Caco-2 (cell line): ENCODE results near the gene HNF1B. TPM values are rescaled to one million over a fixed set of nuclear protein-coding genes. Genes with fewer than 3 reads are reported as not detected.

ENCODE experiments used
- BruUV-seq: library from RNA; stranded (reverse); fragments of 400-500 nt; replicated peaks from 2 replicates; lab custom pipeline; 2021; lab: Mats Ljungman, UMichigan
- CTCF ChIA-PET: fragments of 300-600 bp; sonication (Branson Sonifier 250); formaldehyde crosslinking; loops from one replicate; lab custom pipeline; 2022; ENCODE audit warnings: antibody characterized with exemption; lab: Charles Lee
- POLR2A ChIA-PET: fragments of 300-600 bp; sonication (Branson Sonifier 250); formaldehyde crosslinking; loops from one replicate; lab custom pipeline; 2022; ENCODE audit warnings: antibody characterized with exemption; lab: Charles Lee
- DNase-seq, 2 experiments: peaks; one replicate each; pipeline versions ENCODE4 v3.0.0 to v3.0.0-alpha.2; 2020 to 2022
- H3K27me3 ChIP-seq: replicated peaks from 2 replicates; pipeline ENCODE4 v1.6.0; 2011; ENCODE audit warnings: low read length; ENCODE audit not compliant: control insufficient read depth, insufficient read depth
- H3K36me3 ChIP-seq: 2 replicates; pipeline ENCODE4 v1.5.1; 2011; ENCODE audit warnings: low read length; ENCODE audit not compliant: control insufficient read depth, insufficient read depth
- H3K4me1 ChIP-seq: fragments of 250-450 bp; sonication (Bioruptor Pico); 2 replicates; pipeline ENCODE4 v1.5.1; 2020; ENCODE audit warnings: mild to moderate bottlenecking
- H3K4me3 ChIP-seq: 2 replicates; pipeline ENCODE4 v1.5.1; 2011; ENCODE audit warnings: low read depth, mild to moderate bottlenecking, control low read depth, low read length
- H3K9me3 ChIP-seq: fragments of 250-450 bp; sonication (Bioruptor Pico); 2 replicates; pipeline ENCODE4 v1.5.1; 2020; ENCODE audit warnings: mild to moderate bottlenecking, moderate library complexity
- H3K27ac Mint-ChIP-seq: one replicate; pipeline ENCODE4 v1.8.0; 2022; ENCODE audit warnings: mixed read lengths; ENCODE audit not compliant: unreplicated experiment
- H3K27me3 Mint-ChIP-seq: one replicate; pipeline ENCODE4 v1.8.0; 2022; ENCODE audit warnings: mixed read lengths; ENCODE audit not compliant: insufficient read depth, unreplicated experiment
- H3K36me3 Mint-ChIP-seq: one replicate; pipeline ENCODE4 v1.8.0; 2022; ENCODE audit warnings: mild to moderate bottlenecking, mixed read lengths; ENCODE audit not compliant: insufficient read depth, unreplicated experiment
- H3K4me1 Mint-ChIP-seq: one replicate; pipeline ENCODE4 v1.8.0; 2022; ENCODE audit warnings: low read depth, mixed read lengths; ENCODE audit not compliant: unreplicated experiment
- H3K4me3 Mint-ChIP-seq: one replicate; pipeline ENCODE4 v1.8.0; 2022; ENCODE audit warnings: mild to moderate bottlenecking, moderate library complexity, mixed read lengths; ENCODE audit not compliant: unreplicated experiment
- H3K9me3 Mint-ChIP-seq: one replicate; pipeline ENCODE4 v1.8.0; 2022; ENCODE audit warnings: mixed read lengths; ENCODE audit not compliant: unreplicated experiment
- CTCF ChIP-seq, 2 experiments: fragments of 200-600 bp in 1 of 2; IDR thresholded peaks; 1 replicate in 1 of 2; 2 replicates in 1 of 2; pipeline versions ENCODE4 v1.5.1 to v1.8.0; 2011 to 2022; ENCODE audit warnings: antibody characterized with exemption in 1 of 2, control low read depth in 1 of 2, inconsistent platforms in 1 of 2, low read depth in 1 of 2, low read length in 1 of 2, mild to moderate bottlenecking in 1 of 2, moderate library complexity in 1 of 2; ENCODE audit not compliant: insufficient read depth in 1 of 2, severe bottlenecking in 1 of 2, unreplicated experiment in 1 of 2
- intact Hi-C: fragments of 100-400 bp; cut with micrococcal nuclease; formaldehyde crosslinking; loops from one replicate; pipeline ENCODE4 v1.10.0; 2022; ENCODE audit not compliant: unreplicated experiment
- total RNA-seq: library from RNA; stranded (reverse); gene quantifications from 2 replicates; pipeline ENCODE4 v1.2.3, GENCODE V29; 2022

The HNF1B gene
- total RNA-seq, 1 experiment from 2014 or later: 36.9 TPM

GRCh38 chr17:37725021-37725595 is 19.8 kb downstream of the HNF1B start:
- H3K27ac Mint-ChIP-seq: no peak overlapping the region
- H3K4me1 Mint-ChIP-seq: peaks cover 16% of the 10 kb centered on the region
- H3K9me3 Mint-ChIP-seq: no peaks in the 10 kb centered on the region
- peaks cover 49% of the 10 kb centered on the region for H3K36me3 Mint-ChIP-seq
- Histone ChIP-seq H3K27me3 (no peaks in the 10 kb centered on the region), H3K36me3 (peaks cover 6% of the 10 kb centered on the region), H3K4me3 (no peak overlapping the region), H3K9me3 (no peaks in the 10 kb centered on the region), H3K4me1 (peaks cover 13% of the 10 kb centered on the region; the same call in 1 of the 2 replicates)
- ChIA-PET CTCF (interaction anchor here (1.0 to 1.3 kb wide), 3 partner anchors 46 to 116 kb away, joined by 3 to 4 read pairs (median 3); partner anchors contain the start of gene SYNRG), POLR2A (no interaction called here)
- no TSS peak for BruUV-seq
- TF ChIP-seq CTCF (IDR thresholded peaks at IDR 0.05; ENCODE audit: insufficient read depth in 1 of 2, low read depth in 1 of 2, low read length in 1 of 2, severe bottlenecking in 1 of 2, unreplicated experiment in 1 of 2): no peak
- intact Hi-C loops: no loop called here
- no peak for DNase-seq
- no peak overlapping the region for H3K4me3 Mint-ChIP-seq
- no peaks in the 10 kb centered on the region for H3K27me3 Mint-ChIP-seq

- Mint-ChIP-seq H3K4me1 (peaks cover 27% of the 10 kb centered on the region), H3K9me3 (no peaks in the 10 kb centered on the region), H3K27ac (no peak overlapping the region), H3K27me3 (no peaks in the 10 kb centered on the region), H3K4me3 (no peak overlapping the region), H3K36me3 (peaks cover 40% of the 10 kb centered on the region)
- Histone ChIP-seq H3K36me3 (peaks cover 5% of the 10 kb centered on the region), H3K4me1 (peaks cover 31% of the 10 kb centered on the region), H3K9me3 (no peaks in the 10 kb centered on the region), H3K4me3 (no peak overlapping the region), H3K27me3 (no peaks in the 10 kb centered on the region)
- peak in 1 of 2 experiments; percentile 38 for DNase-seq
- ChIA-PET CTCF (no interaction called here), POLR2A (no interaction called here)
- intact Hi-C loops: no loop called here
- BruUV-seq: no TSS peak
- no peak for TF ChIP-seq CTCF (IDR thresholded peaks at IDR 0.05; ENCODE audit: insufficient read depth in 1 of 2, low read depth in 1 of 2, low read length in 1 of 2, severe bottlenecking in 1 of 2, unreplicated experiment in 1 of 2)
Observed at GRCh38 chr17:37720989-37721388, 23.9 kb downstream of the HNF1B start.

GRCh38 chr17:37719866-37720265 is 25.0 kb downstream of the HNF1B start:
- Histone ChIP-seq H3K9me3 (no peaks in the 10 kb centered on the region), H3K27me3 (no peaks in the 10 kb centered on the region), H3K4me1 (peaks cover 28% of the 10 kb centered on the region), H3K36me3 (peaks cover 5% of the 10 kb centered on the region), H3K4me3 (no peak overlapping the region)
- POLR2A ChIA-PET: no interaction called here
- Mint-ChIP-seq H3K27me3 (no peaks in the 10 kb centered on the region), H3K27ac (peak overlapping the region; percentile 36), H3K4me1 (peaks cover 28% of the 10 kb centered on the region), H3K9me3 (no peaks in the 10 kb centered on the region), H3K4me3 (no peak overlapping the region), H3K36me3 (peaks cover 35% of the 10 kb centered on the region)
- DNase-seq: peak in 1 of 2 experiments; percentile 4
- CTCF ChIA-PET: interaction anchor here (1.0 kb wide), 1 partner anchor 12 kb away, joined by 3 read pairs; no protein-coding TSS in a partner anchor
- intact Hi-C loops: loop anchor here (10.0 kb wide), 1 partner anchor 985 kb away; the partner anchor contains the start of gene MLLT6
- BruUV-seq: no TSS peak
- TF ChIP-seq CTCF (IDR thresholded peaks at IDR 0.05; ENCODE audit: insufficient read depth in 1 of 2, low read depth in 1 of 2, low read length in 1 of 2, severe bottlenecking in 1 of 2, unreplicated experiment in 1 of 2): no peak
